ENCODE measurements around the gene GALNTL6.

The GALNTL6 gene

GRCh38 chr4:172225457-172225856 is 412.3 kb downstream of the GALNTL6 start:
- DNase-seq: no peak

GRCh38 chr4:172232966-172233365 is 419.8 kb downstream of the GALNTL6 start:
- no peak for DNase-seq

- no peak for DNase-seq
Observed at GRCh38 chr4:172243551-172243950, 430.3 kb downstream of the GALNTL6 start.

- no peak for DNase-seq
Observed at GRCh38 chr4:172245516-172245915, 432.3 kb downstream of the GALNTL6 start.

- no peak for DNase-seq
Observed at GRCh38 chr4:172253409-172253808, 440.2 kb downstream of the GALNTL6 start.

GRCh38 chr4:172256820-172257219 is 443.6 kb downstream of the GALNTL6 start:
- DNase-seq: no peak

GRCh38 chr4:172270397-172270796 is 457.2 kb downstream of the GALNTL6 start:
- no peak for DNase-seq

- DNase-seq: no peak
Observed at GRCh38 chr4:172287117-172287516, 473.9 kb downstream of the GALNTL6 start.

GRCh38 chr4:172305698-172306097 is 492.5 kb downstream of the GALNTL6 start:
- no peak for DNase-seq

- no peak for DNase-seq
Observed at GRCh38 chr4:172308078-172308477, 494.9 kb downstream of the GALNTL6 start.

- DNase-seq: no peak
Observed at GRCh38 chr4:172311682-172312081, 498.5 kb downstream of the GALNTL6 start.

- DNase-seq: no peak
Observed at GRCh38 chr4:172323288-172323687, 510.1 kb downstream of the GALNTL6 start.

- DNase-seq: no peak
Observed at GRCh38 chr4:172344308-172344938, 531.2 kb downstream of the GALNTL6 start.

GRCh38 chr4:172348426-172348825 is 535.2 kb downstream of the GALNTL6 start:
- DNase-seq: no peak

- no peak for DNase-seq
Observed at GRCh38 chr4:172352356-172352755, 539.2 kb downstream of the GALNTL6 start.

- no peak for DNase-seq
Observed at GRCh38 chr4:172356016-172356415, 542.8 kb downstream of the GALNTL6 start.

- no peak for DNase-seq
Observed at GRCh38 chr4:172357006-172357540, 543.9 kb downstream of the GALNTL6 start.

GRCh38 chr4:172362569-172362968 is 549.4 kb downstream of the GALNTL6 start:
- DNase-seq: no peak

- DNase-seq: no peak
Observed at GRCh38 chr4:172369471-172369959, 556.3 kb downstream of the GALNTL6 start.

- no peak for DNase-seq
Observed at GRCh38 chr4:172377486-172378140, 564.4 kb downstream of the GALNTL6 start.

- DNase-seq: no peak
Observed at GRCh38 chr4:172379834-172380233, 566.6 kb downstream of the GALNTL6 start.

GRCh38 chr4:172390331-172390730 is 577.1 kb downstream of the GALNTL6 start:
- DNase-seq: no peak

GRCh38 chr4:172392741-172393140 is 579.5 kb downstream of the GALNTL6 start:
- no peak for DNase-seq

GRCh38 chr4:172393220-172393619 is 580.0 kb downstream of the GALNTL6 start:
- DNase-seq: no peak
